GM19328 (cell line): Measurements from ENCODE around the gene PGAM1.
"Not testable (repeated sequence)": the region's sequence is repeated elsewhere in the genome, so short reads cannot be mapped to it uniquely, and the experiment has no call there.

Source experiments
- ATAC-seq: cut with Tn5 transposase; IDR thresholded peaks from one replicate; pipeline ENCODE4 v1.9.1; 2021; ENCODE audit warnings: mild to moderate bottlenecking, moderate library complexity; ENCODE audit not compliant: unreplicated experiment

The PGAM1 gene

DNA sequence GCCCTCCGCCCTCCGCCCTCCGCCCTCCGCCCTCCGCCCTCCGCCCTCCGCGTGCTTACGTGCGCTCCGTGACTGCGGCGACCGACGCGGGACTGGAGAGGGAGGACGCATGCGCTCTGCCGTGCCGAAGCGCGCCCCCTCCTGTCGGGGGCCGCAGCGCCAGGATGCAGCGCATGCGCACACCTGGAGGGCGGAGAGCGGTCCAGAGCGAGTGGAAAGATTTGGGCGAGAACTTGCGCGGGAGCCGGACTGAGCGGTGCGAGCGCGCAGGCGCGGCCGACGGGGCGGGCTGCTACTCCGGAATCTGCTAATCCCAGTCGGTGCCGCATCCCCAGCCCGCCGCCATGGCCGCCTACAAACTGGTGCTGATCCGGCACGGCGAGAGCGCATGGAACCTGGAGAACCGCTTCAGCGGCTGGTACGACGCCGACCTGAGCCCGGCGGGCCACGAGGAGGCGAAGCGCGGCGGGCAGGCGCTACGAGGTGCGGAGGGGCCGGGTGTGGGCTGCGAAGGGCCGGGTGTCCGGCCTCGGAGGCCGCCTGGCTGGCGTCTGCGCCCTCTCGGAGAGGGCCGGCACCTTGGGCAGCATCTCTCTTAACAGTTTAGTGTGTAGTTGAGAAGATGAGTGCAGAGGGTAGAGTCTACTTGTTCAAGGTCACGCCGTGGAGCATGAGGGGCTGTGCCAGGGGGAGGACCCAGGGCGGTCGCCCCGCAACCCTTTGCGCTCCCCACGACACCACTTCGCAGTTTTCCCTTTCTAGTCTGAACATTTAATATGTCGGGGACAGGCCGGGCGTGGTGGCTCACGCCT, at the start of gene PGAM1:
PGAM1 (plus strand) TSS at position 228 of the 812 bp plus-strand sequence; CDS start at position 345, 117 bp downstream.
- ATAC-seq, result peak; percentile 82

DNA sequence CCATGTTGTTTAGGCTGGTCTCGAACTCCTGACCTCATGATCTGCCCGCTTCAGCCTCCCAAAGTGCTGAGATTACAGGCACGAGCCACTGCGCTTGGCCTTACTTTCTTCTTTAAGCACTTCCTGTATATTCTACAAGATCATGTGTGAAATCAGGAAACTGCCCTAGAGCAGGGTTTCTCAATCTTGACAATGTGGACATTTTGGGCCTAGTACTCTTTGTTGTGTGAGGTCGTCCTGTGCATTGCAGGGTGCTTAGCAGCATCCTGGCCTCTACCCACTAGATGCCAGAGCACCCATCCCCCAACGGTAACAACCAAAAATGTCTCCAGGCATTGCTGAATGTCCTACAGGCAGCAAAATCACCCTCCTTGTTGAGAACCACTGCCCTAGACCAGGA, 49.6 kb upstream of the PGAM1 start:
- no peak for ATAC-seq

DNA sequence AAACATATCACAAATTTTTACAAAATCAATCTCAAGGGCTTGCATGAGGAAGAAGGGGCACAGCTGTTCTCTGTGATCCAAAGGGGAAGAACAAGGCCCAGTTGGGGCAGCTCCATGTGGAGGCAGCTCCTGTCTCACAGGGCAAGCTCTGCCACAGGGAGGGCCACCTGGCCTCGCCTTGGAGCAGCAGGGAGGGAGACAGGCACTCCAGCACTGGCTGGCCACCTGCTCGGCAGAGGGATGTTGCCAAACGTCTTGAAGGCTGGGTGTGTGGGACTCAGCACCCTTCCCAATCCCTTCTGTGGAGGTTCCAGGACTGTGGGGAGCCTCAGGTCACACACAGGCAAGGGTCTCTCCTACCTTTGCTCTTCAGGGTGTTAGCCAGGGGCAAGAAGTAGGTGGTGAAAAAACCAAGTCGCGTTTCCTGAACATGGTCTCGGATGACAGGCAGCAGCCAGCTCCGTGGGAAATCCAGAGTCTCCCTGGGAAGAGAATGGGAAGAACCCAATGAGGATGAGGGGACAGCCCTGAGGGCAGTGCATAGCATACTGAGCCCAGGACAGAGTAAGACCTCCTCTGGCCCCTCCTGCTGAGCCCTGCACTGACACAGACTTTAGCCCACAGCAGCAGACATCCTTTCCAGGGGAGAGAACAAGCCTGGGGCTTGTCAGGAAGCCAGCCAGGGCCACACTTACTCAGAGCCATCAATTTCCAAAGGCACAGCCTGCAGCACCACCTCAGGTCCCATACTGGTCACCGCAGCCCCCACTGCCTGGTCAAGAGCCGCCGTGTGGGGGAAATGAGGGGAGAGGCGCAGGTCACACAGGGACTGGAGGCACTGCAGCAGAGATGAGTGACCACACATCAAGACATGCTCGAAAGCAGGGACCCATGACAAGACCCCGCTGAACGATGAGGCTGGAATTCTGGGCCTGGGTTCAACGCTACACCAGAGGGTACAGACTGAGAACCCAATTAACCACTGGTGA, 46.8 kb upstream of the PGAM1 start:
- ATAC-seq, result no peak

DNA sequence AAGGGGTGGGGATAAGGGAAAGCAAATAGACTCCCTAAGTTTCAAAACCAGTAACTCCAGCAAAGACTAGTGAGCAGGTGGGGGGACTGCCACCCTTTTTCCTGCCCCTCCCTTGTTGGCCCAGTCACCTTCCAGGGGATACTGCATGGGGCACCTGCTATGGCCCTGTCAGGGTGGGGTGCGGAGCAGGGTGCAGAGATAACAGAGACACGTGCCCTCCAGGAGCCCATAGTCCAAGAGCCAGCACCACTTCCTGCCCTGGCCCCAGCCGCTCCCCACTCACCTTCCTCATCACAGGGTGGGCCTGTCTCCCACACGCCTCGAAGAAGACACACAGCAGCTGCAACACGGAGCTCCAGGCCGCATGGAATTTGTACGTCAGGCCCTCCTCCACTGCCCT, 45.5 kb upstream of the PGAM1 start:
- no peak for ATAC-seq

DNA sequence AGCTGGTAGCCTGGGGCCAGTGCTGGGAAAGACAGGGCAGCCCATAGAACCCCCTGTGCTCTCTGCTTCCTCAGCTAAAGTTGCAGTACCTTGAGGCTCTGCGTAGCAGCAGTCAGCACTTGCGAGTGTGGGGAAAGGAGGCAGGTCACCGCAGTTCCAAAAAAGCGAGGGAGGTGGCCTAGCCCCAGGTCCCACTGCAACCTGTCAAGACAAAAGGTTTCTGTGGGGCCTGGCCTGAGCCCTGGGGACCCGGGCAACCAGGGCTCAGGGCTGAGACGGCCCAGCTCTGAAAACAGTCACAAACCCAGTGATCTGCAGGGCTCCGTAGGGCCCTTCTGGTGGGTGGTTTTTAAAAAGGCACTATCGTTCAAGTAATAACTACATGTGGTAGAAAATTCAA, 44.4 kb upstream of the PGAM1 start:
- no peak for ATAC-seq

DNA sequence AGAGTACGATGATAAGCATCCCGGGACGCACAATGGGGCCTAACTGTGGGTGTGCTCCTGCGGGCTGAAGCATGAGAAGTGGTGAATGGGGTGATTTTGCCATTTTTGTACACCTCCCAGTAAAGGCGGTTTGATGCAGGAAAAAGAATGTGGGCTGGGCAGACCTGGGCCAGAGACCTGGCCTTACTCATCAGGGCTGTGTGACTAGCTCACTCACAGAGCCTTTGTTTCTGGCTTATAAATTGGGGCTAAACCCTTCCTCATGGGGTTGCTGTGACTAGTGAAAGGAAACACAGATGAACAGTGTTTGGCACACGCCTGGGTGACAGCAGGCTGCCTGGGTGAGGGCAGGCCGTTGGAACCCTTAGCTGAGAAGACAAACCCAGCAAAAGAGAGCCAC, 42.8 kb upstream of the PGAM1 start:
- no peak for ATAC-seq

DNA sequence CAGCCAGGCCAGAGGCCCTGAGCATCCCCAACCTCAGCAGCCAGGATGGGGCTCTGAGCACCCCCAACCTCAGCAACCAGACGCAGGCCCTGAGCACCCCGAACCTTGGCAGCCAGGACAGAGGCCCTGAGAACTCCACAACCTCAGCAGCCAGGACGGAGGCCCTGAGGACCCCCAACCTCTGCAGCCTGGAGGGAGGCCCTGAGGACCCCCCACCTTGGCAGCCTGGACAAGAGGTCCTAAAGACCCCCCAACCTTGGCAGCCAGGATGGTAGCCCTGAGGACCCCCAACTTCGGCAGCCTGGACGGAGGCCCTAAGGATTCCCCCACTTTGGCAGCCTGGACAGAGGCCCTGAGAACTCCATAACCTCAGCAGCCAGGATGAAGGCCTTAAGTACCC, 41.8 kb upstream of the PGAM1 start:
- ATAC-seq, result no peak

DNA sequence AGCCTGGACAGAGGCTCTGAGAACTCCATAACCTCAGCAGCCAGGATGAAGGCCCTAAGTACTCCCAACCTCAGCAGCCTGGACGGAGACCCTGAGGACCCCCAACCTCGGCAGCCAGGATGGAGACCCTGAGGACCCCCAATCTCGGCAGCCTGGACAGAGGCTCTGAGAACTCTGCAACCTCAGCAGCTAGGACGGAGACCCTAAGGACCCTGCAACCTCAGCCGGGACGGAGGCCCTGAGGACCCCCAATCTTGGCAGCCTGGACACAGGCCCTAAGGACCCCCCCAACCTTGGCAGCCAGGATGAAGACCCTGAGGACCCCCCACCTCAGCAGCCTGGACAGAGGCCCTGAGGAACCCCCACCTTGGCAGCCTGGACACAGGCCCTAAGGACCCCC, 41.4 kb upstream of the PGAM1 start:
- no peak for ATAC-seq

DNA sequence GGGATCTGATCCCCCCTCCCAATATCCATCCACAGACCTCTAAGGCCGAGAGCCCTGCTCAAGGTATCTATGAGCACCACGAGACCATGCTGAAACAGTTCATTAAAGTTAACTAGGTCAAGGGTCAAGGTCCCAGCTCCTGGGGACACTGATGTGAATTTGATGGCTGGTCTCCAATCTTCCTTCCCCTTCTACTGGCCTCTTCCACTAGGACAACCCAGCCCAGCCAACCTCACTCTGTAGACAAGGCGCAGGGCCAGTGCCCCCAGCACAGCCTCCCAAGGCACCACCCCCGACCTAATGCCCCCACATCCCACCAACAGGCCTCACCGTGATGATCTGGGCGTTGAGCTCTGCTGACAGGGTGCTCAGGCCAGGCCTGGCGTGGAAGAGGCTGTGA, 40.4 kb upstream of the PGAM1 start:
- no peak for ATAC-seq

DNA sequence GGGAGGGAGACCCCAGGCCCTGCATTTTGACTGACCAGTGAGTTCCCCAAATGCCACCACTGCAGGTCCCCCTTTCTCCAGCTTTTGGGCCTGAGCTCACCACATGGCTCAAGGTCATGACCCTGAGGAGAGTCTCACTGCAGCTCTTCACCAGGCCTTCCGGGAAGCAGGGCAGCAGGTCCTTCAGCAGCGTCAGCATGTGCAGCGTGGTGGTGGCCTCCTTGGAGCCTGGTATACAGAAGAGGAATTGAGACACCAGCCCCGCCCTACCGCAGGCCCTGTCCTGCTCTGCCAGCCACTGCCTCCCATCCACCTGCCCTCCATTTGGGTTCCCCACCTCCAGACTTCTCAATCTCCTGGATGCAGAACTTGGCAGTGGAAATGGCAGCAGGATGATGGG, 37.8 kb upstream of the PGAM1 start:
- ATAC-seq, result no peak

DNA sequence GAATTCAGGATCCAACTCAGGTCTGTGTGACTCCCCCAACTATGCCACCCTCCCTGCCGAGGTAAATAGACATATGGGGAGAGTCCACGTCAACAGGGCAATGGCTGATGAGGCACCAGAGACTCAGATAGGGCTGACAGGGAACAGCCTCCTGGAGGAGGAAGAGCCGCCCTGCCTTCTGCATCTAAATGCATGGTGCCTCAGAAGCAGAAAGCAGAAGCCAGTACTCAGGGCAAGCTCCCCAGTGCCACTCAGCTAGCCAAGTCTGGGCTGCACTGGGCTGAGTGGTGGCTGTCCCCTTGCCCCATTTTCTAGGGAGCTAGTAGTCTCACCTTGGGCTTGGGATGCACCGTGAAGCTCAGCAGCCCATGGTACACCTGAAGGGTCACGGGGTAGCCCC, 35.9 kb upstream of the PGAM1 start:
- no peak for ATAC-seq

DNA sequence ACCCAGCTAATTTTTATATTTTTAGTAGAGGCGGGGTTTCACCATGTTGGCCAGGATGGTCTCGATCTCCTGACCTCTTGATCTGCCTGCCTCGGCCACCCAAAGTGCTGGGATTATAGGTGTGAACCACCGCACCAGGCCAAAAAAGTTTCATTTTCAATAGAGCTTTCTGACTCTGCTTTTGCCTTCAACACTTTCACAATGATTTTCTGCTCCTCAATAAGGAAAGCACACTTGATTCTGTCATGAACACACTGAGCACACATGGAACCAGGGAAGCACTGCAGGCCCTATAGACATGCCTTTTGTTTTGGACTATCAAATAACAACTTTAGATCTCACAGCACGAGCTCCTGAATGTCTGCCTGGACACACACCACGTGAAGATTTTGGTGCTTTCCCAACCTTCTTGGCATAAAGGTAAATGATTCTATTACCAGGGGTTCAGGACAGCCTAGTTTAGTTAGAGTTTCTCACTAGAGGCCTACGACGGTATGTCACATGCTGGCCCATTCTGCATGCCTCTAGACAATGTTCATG, 32.9 kb upstream of the PGAM1 start:
- no peak for ATAC-seq

DNA sequence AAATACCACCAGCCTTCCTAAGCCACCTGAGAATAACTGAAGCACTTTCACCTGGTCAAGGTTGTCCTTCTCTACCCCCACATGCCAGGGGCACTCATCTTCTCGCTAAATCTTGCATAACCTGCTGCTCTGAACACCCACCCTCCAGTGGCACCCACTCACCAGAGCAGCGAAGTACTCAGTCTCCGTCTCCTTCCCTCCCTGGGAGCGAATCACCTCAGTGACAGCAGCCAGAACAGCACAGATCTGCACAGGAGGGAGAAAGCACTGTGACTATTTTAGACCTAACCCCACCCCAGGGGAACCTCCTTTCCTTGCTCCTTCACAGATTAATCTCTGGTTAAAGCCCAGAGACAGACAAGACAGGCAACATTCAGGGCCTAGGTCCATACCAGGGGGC, 29.9 kb upstream of the PGAM1 start:
- ATAC-seq, result no peak

DNA sequence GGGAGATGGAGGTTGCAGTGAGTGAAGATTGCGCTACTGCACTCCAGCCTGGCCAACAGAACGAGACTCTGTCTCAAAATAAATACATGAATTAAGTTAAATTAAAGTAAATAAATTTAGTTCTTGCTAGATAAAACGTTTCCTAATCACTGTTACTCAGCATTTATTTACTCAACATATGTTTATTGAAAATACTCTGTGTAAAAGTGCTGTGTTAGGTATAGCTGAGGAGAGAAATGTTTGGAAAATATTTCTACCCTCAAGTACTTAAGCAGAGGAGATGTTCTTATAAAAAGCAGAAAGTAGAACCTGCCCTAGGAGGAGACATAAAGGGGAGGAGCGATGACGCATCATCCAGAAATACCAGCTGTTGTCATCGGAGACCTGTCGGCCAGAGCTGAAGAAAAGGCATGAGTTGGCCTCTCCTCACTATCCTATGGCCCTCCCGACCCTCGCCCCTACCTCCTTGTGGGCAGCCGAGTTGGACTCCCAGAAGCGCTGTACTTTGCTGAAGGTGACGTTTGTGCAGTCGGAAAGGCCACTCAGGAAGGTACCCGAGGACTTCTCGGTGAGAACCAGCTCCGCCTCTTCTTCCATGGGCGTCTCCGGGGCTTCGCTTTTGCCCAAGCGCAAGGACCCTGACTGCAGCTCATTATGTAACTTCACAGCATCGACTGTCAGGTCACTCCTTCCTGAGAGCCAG, 26.0 kb upstream of the PGAM1 start:
- no peak for ATAC-seq

DNA sequence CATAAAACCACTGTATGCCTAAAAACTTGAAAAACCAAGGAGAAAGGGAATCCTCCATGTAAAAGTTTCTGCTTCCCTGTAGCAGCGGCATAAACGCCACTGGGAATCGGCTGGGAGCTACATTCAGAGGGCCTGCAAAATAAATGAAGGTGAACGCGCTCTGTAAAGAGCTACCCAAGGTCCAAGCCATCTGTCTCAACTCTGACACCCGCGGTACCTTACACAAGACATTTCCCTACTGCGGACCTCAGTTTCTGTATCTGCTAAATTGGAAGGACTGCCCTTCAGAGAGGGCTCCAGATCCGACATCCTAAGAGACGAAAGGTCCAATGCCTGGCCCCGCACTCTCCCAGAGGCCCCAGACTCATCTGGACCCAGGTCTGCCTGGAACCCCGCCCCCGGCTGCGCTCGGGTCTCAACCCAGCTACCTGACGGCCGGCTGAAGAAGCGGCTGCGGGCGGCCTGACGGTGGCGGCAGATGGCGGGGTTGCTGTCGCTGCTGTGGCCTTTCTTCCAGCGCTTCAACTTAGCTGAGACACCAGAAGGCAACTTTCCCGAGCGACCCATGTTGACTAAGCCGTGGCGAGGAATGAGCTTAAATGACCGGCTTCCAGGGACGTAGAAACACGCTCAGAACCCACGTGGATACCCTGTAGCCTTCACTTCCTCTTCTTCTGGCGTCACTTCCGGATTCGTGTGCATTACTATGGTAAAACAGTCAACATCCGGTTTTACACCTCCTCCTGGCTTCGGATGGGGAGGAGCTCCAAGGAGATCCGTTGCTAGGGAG, 25.1 kb upstream of the PGAM1 start, which contains the start of gene RRP12:
RRP12 (minus strand) TSS at position 676 of the 790 bp plus-strand sequence; CDS start at position 567, 109 bp downstream.
- ATAC-seq, result peak; percentile 94

DNA sequence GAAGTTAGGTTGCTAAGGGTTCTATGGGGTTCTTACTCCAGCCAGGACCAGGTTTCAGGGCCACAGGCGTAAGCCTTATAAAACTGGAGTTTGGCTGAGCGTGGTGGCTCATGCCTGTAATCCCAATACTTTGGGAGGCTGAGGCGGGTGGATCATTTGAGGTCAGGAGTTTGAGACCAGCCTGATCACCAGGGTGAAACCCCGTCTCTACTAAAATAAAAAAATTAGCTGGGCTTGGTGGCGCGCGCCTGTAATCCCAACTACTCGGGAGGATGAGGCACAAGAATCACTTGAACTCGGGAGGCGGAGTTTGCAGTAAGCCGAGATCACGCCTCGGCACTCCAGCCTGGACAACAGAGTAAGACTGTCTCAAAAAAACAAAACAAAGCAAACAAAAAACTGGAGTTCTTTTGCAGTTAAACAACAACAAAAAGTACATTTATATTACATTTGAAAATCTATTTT, 24.5 kb upstream of the PGAM1 start:
- ATAC-seq, result no peak

DNA sequence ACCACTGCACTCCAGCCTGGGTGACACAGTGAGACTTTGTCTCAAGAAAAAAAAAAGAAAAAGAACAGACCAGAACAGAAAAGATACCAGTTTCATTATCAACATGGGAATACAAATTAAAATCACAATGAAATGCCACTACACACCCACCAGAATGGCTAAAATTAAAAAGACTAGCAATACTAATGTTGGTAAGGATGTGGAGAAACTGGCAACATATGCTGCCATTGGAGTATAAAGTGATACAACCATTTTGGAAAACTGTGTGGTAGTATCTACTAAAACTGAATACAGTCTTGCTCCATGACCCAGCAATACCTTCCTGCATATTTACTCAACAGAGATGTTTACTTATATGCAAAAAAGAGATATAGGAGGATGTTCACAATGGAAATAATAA, 21.9 kb upstream of the PGAM1 start:
- no peak for ATAC-seq

DNA sequence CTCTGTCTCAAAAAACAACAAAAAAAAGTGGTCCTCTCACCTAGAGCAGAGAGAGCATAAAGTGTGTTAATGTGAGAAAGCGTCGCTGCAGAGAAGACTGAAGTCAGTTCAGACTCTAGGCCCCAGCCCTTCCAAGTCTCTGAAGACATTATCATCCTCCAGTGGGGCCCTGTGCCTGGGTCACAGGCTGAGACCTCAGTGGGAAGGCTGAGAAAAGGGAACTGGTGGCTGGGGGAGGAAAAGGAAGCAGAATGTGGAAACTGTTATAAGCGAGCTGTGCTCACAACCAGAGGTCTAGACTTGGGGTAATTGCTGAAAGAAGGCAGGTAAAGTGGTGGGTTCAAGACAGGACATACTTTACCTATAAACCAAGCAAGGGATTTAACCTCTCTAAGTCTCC, 19.9 kb upstream of the PGAM1 start:
- no peak for ATAC-seq

DNA sequence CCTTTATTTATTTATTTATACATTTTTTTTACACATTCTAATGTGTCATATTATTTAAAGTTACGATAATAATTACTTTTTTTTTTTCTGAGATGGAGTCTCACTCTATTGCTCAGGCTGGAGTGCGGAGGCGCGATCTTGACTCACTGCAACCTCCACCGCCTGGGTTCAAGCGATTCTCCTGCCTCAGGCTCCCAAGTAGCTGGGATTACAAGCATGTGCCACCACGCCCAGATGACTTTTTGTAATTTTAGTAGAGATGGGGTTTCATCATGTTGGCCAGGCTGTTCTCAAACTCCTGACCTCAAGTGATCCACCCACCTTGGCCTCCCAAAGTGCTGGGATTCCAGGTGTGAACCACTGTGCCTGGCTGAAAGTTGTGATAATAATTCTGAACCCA, 19.5 kb upstream of the PGAM1 start:
- ATAC-seq, result not testable (repeated sequence)
